Spleen (tissue), 11 donors: ENCODE measurements around the gene ME2. TPM values are rescaled to one million over a fixed set of nuclear protein-coding genes. Genes with fewer than 3 reads are reported as not detected.

Experiments
- DNase-seq: peaks from one replicate; pipeline ENCODE4 v3.0.0-alpha.2; 2020
- H3K27ac ChIP-seq, 8 donors: fragments of 200-600 bp; sonication (generic) in 7 of 8; 1 replicate in 4 of 8; 2 replicates in 4 of 8; pipeline versions ENCODE4 v1.5.0 to v1.8.0; 2016 to 2021; ENCODE audit warnings: inconsistent platforms in 4 of 8, mild to moderate bottlenecking in 4 of 8, moderate library complexity in 1 of 8
- H3K27me3 ChIP-seq, 7 donors: fragments of 200-600 bp; sonication (generic) in 6 of 7; replicated peaks in 1 of 7; 1 replicate in 4 of 7; 2 replicates in 3 of 7; pipeline versions ENCODE4 v1.5.0 to v1.8.0; 2016 to 2021; ENCODE audit warnings: inconsistent platforms in 3 of 7, mild to moderate bottlenecking in 1 of 7
- H3K36me3 ChIP-seq, 6 donors: fragments of 200-600 bp; sonication (generic) in 5 of 6; 1 replicate in 4 of 6; 2 replicates in 2 of 6; pipeline versions ENCODE4 v1.5.0 to v1.8.0; 2016 to 2021; ENCODE audit warnings: inconsistent platforms in 2 of 6
- H3K4me1 ChIP-seq, 6 donors: fragments of 200-600 bp; sonication (generic) in 5 of 6; 1 replicate in 3 of 6; 2 replicates in 3 of 6; pipeline versions ENCODE4 v1.5.0 to v1.8.0; 2016 to 2021; ENCODE audit warnings: inconsistent platforms in 3 of 6
- H3K4me3 ChIP-seq, 8 donors: fragments of 200-600 bp; sonication (generic) in 7 of 8; 1 replicate in 4 of 8; 2 replicates in 4 of 8; pipeline versions ENCODE4 v1.5.0 to v1.8.0; 2016 to 2021; ENCODE audit warnings: inconsistent platforms in 4 of 8, mild to moderate bottlenecking in 4 of 8, moderate library complexity in 2 of 8
- H3K9me3 ChIP-seq, 8 donors: fragments of 200-600 bp; sonication (generic) in 7 of 8; 1 replicate in 4 of 8; 2 replicates in 4 of 8; pipeline versions ENCODE4 v1.5.0 to v1.8.0; 2016 to 2021; ENCODE audit warnings: inconsistent platforms in 4 of 8
- POLR2A ChIP-seq, 3 donors: fragments of 450-650 bp; IDR thresholded peaks; one replicate each; pipeline ENCODE4 v1.5.1; 2017; ENCODE audit warnings: antibody characterized with exemption in 3 of 3, mild to moderate bottlenecking in 1 of 3
- POLR2AphosphoS5 ChIP-seq, 3 donors: sonication (generic); formaldehyde crosslinking; IDR thresholded peaks; one replicate each; pipeline ENCODE4 v1.5.1; 2017; ENCODE audit warnings: antibody characterized with exemption in 3 of 3
- WGBS, 5 donors: extraction: QIAGEN DNeasy Blood & Tissue Kit in 3 of 5; methylation state at CpG; one replicate each; pipeline versions ENCODE4 v1.1.5 to v1.1.7; 2013 to 2018; 5-methylcytosine and 5-hydroxymethylcytosine counted together
- intact Hi-C: fragments of 100-400 bp; cut with DNase I; formaldehyde crosslinking; loops from one replicate; pipeline ENCODE4 v1.15.0; 2023; ENCODE audit warnings: low total_unique reads
- polyA plus RNA-seq, 3 donors: library from polyadenylated mRNA; stranded (reverse); fragments of 200-250 nt; gene quantifications; one replicate each; pipeline ENCODE4 v1.2.1, GENCODE V29; 2013
- total RNA-seq, 7 donors: library from RNA; depleted of rRNA in 3 of 7; stranded (reverse); fragments of >200 nt in 3 of 7; fragmentation: NEBNext Ultra II Directional in 4 of 7; extraction: Animal tissue kit (Norgen Biotek cat#: 25700) in 4 of 7; gene quantifications; one replicate each; pipeline versions ENCODE4 v1.1.0 to v1.2.1, GENCODE V29; 2016 to 2021
- TF ChIP-seq, protein P1 (sequence below), 11 experiments: fragments of 200-600 bp in 7 of 11; fragments of 450-650 bp in 4 of 11; sonication (generic) in 4 of 11; IDR thresholded peaks in 8 of 11; conservative IDR thresholded peaks in 3 of 11; 1 replicate in 7 of 11; 2 replicates in 4 of 11; pipeline versions ENCODE4 v1.4.0 to v1.8.0; 2016 to 2021; ENCODE audit warnings: antibody characterized with exemption in 11 of 11, inconsistent platforms in 4 of 11, mild to moderate bottlenecking in 1 of 11
- donor health status: healthy with polysubstance abuse.
- donor health status: DM: no; HTN: no; CAD: no; lungs with moderate emphysema.
- donor health status: DM: no; HTN: no; CAD: no.
- donor health status: Bipolar disorder and iron deficiency.
- donor health status: healthy.
- donor health status: DM: no; HTN: no; CAD: no.
- donor health status: DM: yes; HTN: yes; CAD: no.

The ME2 gene
- total and polyA plus RNA-seq, 10 donors, result 25.9 to 179 (median 95.6) TPM

DNA sequence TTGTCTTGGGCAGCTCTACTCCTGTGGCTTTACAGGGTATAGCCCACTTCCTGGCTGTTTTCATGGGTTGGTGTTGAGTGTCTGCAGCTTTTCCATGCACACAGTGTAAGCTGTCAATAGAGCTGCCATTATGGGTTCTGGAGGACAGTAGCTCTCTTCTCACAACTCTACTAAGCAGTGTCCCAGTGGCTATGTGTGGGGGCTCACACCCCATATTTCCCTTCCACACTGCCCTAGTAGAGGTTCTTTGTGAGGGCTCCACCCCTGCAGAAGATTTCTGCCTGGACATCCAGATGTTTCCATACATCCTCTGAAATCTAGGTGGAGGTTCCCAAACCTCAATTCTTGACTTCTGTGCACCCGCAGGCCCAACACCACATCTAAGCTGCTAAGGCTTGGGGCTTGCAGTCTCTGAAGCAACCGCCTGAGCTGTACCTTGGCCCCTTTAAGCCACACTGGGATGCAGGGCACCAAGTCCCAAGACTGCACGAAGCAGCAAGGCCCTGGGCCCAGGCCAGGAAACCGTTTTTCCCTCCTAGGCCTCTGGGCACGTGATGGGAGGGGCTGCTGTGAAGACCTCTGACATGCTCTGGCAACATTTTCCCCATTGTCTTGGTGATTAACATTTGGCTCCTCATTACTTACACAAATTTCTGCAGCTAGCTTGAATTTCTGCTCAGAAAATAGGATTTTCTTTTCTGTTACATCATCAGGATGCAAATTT is 98.3 kb downstream of the ME2 start:
- Histone ChIP-seq H3K27ac (no peak overlapping the region), H3K4me1 (no peaks in the 10 kb centered on the region), H3K4me3 (no peak overlapping the region), H3K36me3 (peaks cover 3 to 75% (median 45%) of the 10 kb centered on the region in 6 donors), H3K27me3 (no peaks in the 10 kb centered on the region), H3K9me3 (peaks cover 0 to 21% (median 15%) of the 10 kb centered on the region in 8 donors)
- DNase-seq, result no peak
- WGBS, 5 donors, result 85 to 97% (median 94%) methylated on average over 5 of the region's 5 CpGs
- TF ChIP-seq, protein P1, sequence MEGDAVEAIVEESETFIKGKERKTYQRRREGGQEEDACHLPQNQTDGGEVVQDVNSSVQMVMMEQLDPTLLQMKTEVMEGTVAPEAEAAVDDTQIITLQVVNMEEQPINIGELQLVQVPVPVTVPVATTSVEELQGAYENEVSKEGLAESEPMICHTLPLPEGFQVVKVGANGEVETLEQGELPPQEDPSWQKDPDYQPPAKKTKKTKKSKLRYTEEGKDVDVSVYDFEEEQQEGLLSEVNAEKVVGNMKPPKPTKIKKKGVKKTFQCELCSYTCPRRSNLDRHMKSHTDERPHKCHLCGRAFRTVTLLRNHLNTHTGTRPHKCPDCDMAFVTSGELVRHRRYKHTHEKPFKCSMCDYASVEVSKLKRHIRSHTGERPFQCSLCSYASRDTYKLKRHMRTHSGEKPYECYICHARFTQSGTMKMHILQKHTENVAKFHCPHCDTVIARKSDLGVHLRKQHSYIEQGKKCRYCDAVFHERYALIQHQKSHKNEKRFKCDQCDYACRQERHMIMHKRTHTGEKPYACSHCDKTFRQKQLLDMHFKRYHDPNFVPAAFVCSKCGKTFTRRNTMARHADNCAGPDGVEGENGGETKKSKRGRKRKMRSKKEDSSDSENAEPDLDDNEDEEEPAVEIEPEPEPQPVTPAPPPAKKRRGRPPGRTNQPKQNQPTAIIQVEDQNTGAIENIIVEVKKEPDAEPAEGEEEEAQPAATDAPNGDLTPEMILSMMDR (IDR thresholded peaks at IDR 0.05 in 8 of 11, conservative IDR thresholded peaks at IDR 0.05 in 3 of 11), result no peak
- TF ChIP-seq POLR2A (IDR thresholded peaks at IDR 0.05) (no peak), POLR2AphosphoS5 (IDR thresholded peaks at IDR 0.05) (no peak)
- intact Hi-C loops, result no loop called here

GRCh38 chr18:50981381-50981780 is 102.5 kb downstream of the ME2 start:
- Histone ChIP-seq H3K9me3 (peaks cover 0 to 20% (median 14%) of the 10 kb centered on the region in 8 donors), H3K4me1 (no peaks in the 10 kb centered on the region), H3K27ac (no peak overlapping the region), H3K27me3 (no peaks in the 10 kb centered on the region), H3K4me3 (no peak overlapping the region), H3K36me3 (peaks cover 3 to 80% (median 40%) of the 10 kb centered on the region in 6 donors)
- 75 to 96% (median 90%) methylated on average over 1 of the region's 1 CpG for WGBS, 5 donors
- TF ChIP-seq POLR2AphosphoS5 (IDR thresholded peaks at IDR 0.05), result no peak
- no peak for TF ChIP-seq POLR2A (IDR thresholded peaks at IDR 0.05)
- TF ChIP-seq, protein P1 (IDR thresholded peaks at IDR 0.05 in 8 of 11, conservative IDR thresholded peaks at IDR 0.05 in 3 of 11), result no peak
- intact Hi-C loops, result no loop called here
- DNase-seq, result no peak

DNA sequence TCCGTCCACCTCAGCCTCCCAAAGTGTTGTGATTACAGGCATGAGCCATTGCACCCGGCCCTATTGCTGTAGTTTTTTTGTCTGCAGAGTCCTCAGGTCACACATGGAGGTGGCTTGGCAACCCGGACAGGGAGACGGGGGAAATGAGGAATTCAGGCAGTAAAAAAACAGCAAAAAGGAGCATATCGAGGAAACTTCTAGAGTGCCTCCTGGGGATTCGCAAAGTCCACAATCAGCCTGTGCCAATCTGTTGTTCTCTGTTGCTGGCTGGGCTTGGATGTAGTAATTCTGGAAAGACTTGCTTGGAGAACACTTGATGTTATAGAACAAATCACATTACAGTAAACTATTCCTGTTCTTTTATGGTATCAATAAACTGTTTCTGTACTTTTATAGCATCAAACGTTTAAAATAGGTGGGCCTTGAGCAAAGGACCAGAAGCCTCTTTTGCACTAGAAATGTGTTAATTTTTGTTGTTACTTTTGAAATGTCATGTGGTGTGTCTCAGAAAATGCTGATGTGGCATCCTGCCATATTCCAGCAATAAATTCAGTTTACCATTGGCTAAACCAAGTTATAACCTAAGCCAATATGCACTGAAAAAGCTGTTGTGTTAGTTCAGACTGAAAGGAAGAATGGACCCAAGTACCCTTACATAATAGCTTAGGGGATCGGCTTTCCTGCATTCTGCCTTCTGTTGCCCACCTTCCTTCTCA is 103.3 kb downstream of the ME2 start:
- H3K9me3 ChIP-seq, result peaks cover 0 to 11% (median 6%) of the 10 kb centered on the region in 8 donors
- H3K27ac ChIP-seq, result no peak overlapping the region
- no peak for DNase-seq
- H3K4me3 ChIP-seq, result no peak overlapping the region
- H3K4me1 ChIP-seq, result no peaks in the 10 kb centered on the region
- intact Hi-C loops, result no loop called here
- no peaks in the 10 kb centered on the region for H3K27me3 ChIP-seq
- TF ChIP-seq POLR2AphosphoS5 (IDR thresholded peaks at IDR 0.05), result no peak
- peaks cover 0 to 80% (median 32%) of the 10 kb centered on the region in 6 donors for H3K36me3 ChIP-seq
- 88 to 96% (median 93%) methylated on average over 8 of the region's 8 CpGs for WGBS, 5 donors

- WGBS, 5 donors, result 92 to 95% (median 94%) methylated on average over 3 of the region's 3 CpGs
- intact Hi-C loops, result no loop called here
- Histone ChIP-seq H3K27me3 (no peaks in the 10 kb centered on the region), H3K4me1 (no peaks in the 10 kb centered on the region), H3K4me3 (no peak overlapping the region), H3K27ac (no peak overlapping the region), H3K9me3 (peaks cover 0 to 6% (median 2%) of the 10 kb centered on the region in 8 donors), H3K36me3 (peaks cover 0 to 80% (median 26%) of the 10 kb centered on the region in 6 donors)
- TF ChIP-seq POLR2AphosphoS5 (IDR thresholded peaks at IDR 0.05), result no peak
- TF ChIP-seq, protein P1 (IDR thresholded peaks at IDR 0.05 in 8 of 11, conservative IDR thresholded peaks at IDR 0.05 in 3 of 11), result no peak
- no peak for TF ChIP-seq POLR2A (IDR thresholded peaks at IDR 0.05)
- DNase-seq, result no peak
Observed at GRCh38 chr18:50982802-50983179, 103.9 kb downstream of the ME2 start.
